MM.1S (cell line): ENCODE data around the gene CABP7.

Source experiments
- DNase-seq: peaks from one replicate; pipeline ENCODE4 v3.0.0-alpha.2; 2015
- H2AFZ ChIP-seq: fragments of 300-600 bp; sonication (generic); 2 replicates; pipeline ENCODE4 v1.6.0; 2016; ENCODE audit warnings: antibody characterized with exemption, low read length
- H3F3A ChIP-seq: fragments of 300-600 bp; sonication (generic); 2 replicates; pipeline ENCODE4 v1.6.1; 2016; ENCODE audit warnings: mild to moderate bottlenecking, antibody characterized with exemption, low read length, moderate library complexity, mixed read lengths; ENCODE audit not compliant: insufficient read depth
- H3K27ac ChIP-seq: fragments of 300-600 bp; sonication (generic); 2 replicates; pipeline ENCODE4 v1.5.1; 2016; ENCODE audit warnings: mild to moderate bottlenecking, low read length
- H3K27me3 ChIP-seq: fragments of 300-600 bp; sonication (generic); replicated peaks from 2 replicates; pipeline ENCODE4 v1.6.0; 2016; ENCODE audit warnings: low read length; ENCODE audit not compliant: insufficient read depth
- H3K36me3 ChIP-seq: fragments of 300-600 bp; sonication (generic); replicated peaks from 2 replicates; pipeline ENCODE4 v1.6.1; 2016; ENCODE audit warnings: mild to moderate bottlenecking, low read length, mixed read lengths; ENCODE audit not compliant: insufficient read depth
- H3K4me1 ChIP-seq: fragments of 300-600 bp; sonication (generic); 2 replicates; pipeline ENCODE4 v1.6.1; 2016; ENCODE audit warnings: low read length, mixed read lengths
- H3K4me2 ChIP-seq: fragments of 300-600 bp; sonication (generic); 2 replicates; pipeline ENCODE4 v1.6.0; 2016; ENCODE audit warnings: low read depth, low read length
- H3K4me3 ChIP-seq: fragments of 300-600 bp; sonication (generic); 2 replicates; pipeline ENCODE4 v1.5.1; 2016; ENCODE audit warnings: low read length, mixed read lengths
- H3K79me2 ChIP-seq: fragments of 300-600 bp; sonication (generic); 2 replicates; pipeline ENCODE4 v1.6.1; 2016; ENCODE audit warnings: mixed run types, low read length, mixed read lengths
- H3K9ac ChIP-seq: fragments of 300-600 bp; sonication (generic); 2 replicates; pipeline ENCODE4 v1.6.1; 2016; ENCODE audit warnings: low read length, mixed read lengths
- H3K9me2 ChIP-seq: fragments of 300-600 bp; sonication (generic); replicated peaks from 2 replicates; pipeline ENCODE4 v1.6.1; 2016; ENCODE audit warnings: mild to moderate bottlenecking, low read length, mixed read lengths; ENCODE audit not compliant: insufficient read depth
- H3K9me3 ChIP-seq: fragments of 300-600 bp; sonication (generic); replicated peaks from 2 replicates; pipeline ENCODE4 v1.6.1; 2016; ENCODE audit warnings: mild to moderate bottlenecking, low read length, mixed read lengths; ENCODE audit not compliant: insufficient read depth
- H4K20me1 ChIP-seq: fragments of 300-600 bp; sonication (generic); 2 replicates; pipeline ENCODE4 v1.6.1; 2016; ENCODE audit warnings: mild to moderate bottlenecking, low read length, moderate library complexity, mixed read lengths; ENCODE audit not compliant: insufficient read depth
- CTCF ChIP-seq: fragments of 300-600 bp; sonication (generic); IDR thresholded peaks from 2 replicates; pipeline ENCODE4 v1.5.1; 2016; ENCODE audit warnings: antibody characterized with exemption, low read length, mixed read lengths
- EZH2 ChIP-seq: fragments of 300-600 bp; sonication (generic); optimal IDR thresholded peaks from 2 replicates; pipeline ENCODE3; 2017; ENCODE audit warnings: low read depth, mild to moderate bottlenecking, antibody characterized with exemption, low read length, mixed read lengths
- EZH2phosphoT487 ChIP-seq: fragments of 300-600 bp; sonication (generic); IDR thresholded peaks from 2 replicates; pipeline ENCODE4 v1.6.1; 2018; ENCODE audit warnings: antibody characterized with exemption, low read length

The CABP7 gene

GRCh38 chr22:29780220-29780619 is 60.4 kb downstream of the CABP7 start:
- no peaks in the 10 kb centered on the region for H3K4me1 ChIP-seq
- no peak overlapping the region for H3K4me2 ChIP-seq
- H3K4me3 ChIP-seq = no peak overlapping the region
- H3F3A ChIP-seq = no peaks in the 10 kb centered on the region
- no peak overlapping the region for H3K9ac ChIP-seq
- H3K36me3 ChIP-seq = no peaks in the 10 kb centered on the region
- H4K20me1 ChIP-seq = no peaks in the 10 kb centered on the region
- H3K9me3 ChIP-seq = no peaks in the 10 kb centered on the region
- TF ChIP-seq EZH2phosphoT487 = no peak
- TF ChIP-seq CTCF = no peak
- TF ChIP-seq EZH2 = no peak
- H2AFZ ChIP-seq = no peak overlapping the region
- no peaks in the 10 kb centered on the region for H3K27me3 ChIP-seq
- no peaks in the 10 kb centered on the region for H3K9me2 ChIP-seq
- H3K79me2 ChIP-seq = no peaks in the 10 kb centered on the region
- no peak for DNase-seq
- H3K27ac ChIP-seq = no peak overlapping the region

GRCh38 chr22:29780748-29781676 is 61.2 kb downstream of the CABP7 start:
- H4K20me1 ChIP-seq = no peaks in the 10 kb centered on the region
- no peak overlapping the region for H3K4me2 ChIP-seq
- no peak overlapping the region for H2AFZ ChIP-seq
- H3K36me3 ChIP-seq = no peaks in the 10 kb centered on the region
- no peak overlapping the region for H3K27ac ChIP-seq
- no peaks in the 10 kb centered on the region for H3K79me2 ChIP-seq
- no peak overlapping the region for H3K4me3 ChIP-seq
- no peak for TF ChIP-seq EZH2
- TF ChIP-seq CTCF = no peak
- TF ChIP-seq EZH2phosphoT487 = no peak
- no peaks in the 10 kb centered on the region for H3F3A ChIP-seq
- no peak for DNase-seq
- no peaks in the 10 kb centered on the region for H3K9me2 ChIP-seq
- H3K4me1 ChIP-seq = no peaks in the 10 kb centered on the region
- no peaks in the 10 kb centered on the region for H3K9me3 ChIP-seq
- no peak overlapping the region for H3K9ac ChIP-seq
- no peaks in the 10 kb centered on the region for H3K27me3 ChIP-seq
